NCI-H524 (cell line): Measurements from ENCODE around the gene NTNG1.
"Not testable (repeated sequence)": the region's sequence is repeated elsewhere in the genome, so short reads cannot be mapped to it uniquely, and the experiment has no call there.

ENCODE experiments used
- DNase-seq, 2 experiments: peaks; one replicate each; lab custom pipeline; 2025; lab: John Stamatoyannopoulos, UW

NTNG1 gene

GRCh38 chr1:107145637-107146036 lies 4.8 kb downstream of the NTNG1 start:
- DNase-seq, result no peak

DNA sequence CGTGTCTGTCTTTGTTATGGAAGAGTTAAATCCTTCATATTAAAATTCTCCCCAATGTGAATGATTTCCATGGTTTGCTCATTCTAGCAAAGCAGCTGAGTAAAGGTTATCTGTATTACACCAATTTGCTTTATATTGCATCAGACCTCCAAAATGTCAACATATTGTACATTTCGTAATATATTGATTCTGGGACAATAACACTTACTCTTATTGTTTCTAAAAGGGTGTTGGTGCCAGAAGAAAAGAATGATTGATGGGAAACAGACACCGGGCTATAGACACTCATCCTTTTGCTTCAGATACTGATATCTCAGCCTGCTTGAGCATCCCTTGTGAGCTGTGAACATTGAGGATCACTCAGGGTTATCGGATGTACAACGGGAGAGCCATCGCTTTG lies 7.0 kb downstream of the NTNG1 start:
- DNase-seq, result no peak

DNA sequence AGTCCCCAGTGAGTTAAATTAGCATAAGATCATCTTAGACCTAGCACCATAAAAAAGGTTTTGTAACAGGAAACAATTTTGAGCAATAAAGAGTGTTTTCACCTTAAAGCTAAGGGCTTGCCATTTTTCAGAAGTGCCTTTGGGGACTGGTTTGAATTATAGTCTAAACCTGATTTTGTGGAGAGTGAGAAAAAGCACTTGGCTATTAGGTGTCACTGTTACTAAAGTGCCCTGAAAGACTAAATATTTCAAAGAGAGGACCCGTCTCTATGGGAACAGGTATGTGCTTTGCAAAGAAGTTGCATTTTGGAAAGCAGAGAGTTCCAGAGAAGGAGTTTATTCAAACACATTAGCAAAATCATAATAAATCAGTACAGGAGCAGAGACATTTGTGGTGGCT lies 9.1 kb downstream of the NTNG1 start:
- DNase-seq, result peak in 1 of 2 experiments; percentile 46

GRCh38 chr1:107151295-107151694 lies 10.5 kb downstream of the NTNG1 start:
- DNase-seq, result no peak

- no peak for DNase-seq
These were observed 11.6 kb downstream of the NTNG1 start for GRCh38 chr1:107152395-107152794.

DNA sequence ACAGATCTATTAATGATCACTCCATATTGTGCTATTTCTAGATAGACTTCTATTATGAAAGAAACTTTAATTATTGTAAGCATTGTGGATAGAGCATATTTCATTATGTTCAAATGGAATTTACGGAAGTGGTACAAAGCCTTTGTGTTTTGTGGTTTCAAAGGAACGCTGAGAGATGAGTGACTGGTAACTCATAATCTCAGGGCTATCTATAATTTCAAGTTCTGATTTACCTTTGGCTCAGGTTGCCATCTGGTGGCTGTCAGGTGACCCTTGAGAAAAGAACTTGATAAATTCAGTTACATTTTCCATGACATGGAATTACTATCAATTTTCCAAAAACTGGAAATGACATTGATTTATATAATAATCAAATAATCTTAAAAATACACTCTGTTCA lies 12.2 kb downstream of the NTNG1 start:
- peak in 1 of 2 experiments; percentile 37 for DNase-seq

- no peak for DNase-seq
These were observed 17.7 kb downstream of the NTNG1 start for GRCh38 chr1:107158496-107158895.

- DNase-seq, result no peak
These were observed 18.2 kb downstream of the NTNG1 start for GRCh38 chr1:107158991-107159390.

- DNase-seq, result no peak
These were observed 21.9 kb downstream of the NTNG1 start for GRCh38 chr1:107162745-107163144.

- DNase-seq, result not testable (repeated sequence)
These were observed 24.1 kb downstream of the NTNG1 start for GRCh38 chr1:107164901-107165300.

DNA sequence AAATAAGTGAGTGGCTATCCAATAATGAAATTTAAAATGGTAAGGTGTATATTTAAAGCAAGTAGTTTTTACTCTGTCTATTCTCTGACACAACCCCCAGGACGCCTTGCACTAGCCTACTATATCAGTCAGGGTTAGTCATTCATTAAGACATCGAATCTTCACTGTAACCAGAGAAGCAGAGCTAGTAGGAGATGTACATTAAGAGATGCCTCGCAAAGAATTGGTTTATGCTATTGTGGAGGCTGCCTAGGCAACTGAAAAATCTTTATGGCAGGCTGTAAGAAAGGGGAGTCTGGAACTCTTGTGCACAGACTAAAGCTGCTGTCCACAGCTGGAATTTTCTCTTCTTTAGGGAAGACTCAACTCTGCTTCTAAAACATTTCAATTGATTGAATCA lies 28.8 kb downstream of the NTNG1 start:
- DNase-seq, result no peak

DNA sequence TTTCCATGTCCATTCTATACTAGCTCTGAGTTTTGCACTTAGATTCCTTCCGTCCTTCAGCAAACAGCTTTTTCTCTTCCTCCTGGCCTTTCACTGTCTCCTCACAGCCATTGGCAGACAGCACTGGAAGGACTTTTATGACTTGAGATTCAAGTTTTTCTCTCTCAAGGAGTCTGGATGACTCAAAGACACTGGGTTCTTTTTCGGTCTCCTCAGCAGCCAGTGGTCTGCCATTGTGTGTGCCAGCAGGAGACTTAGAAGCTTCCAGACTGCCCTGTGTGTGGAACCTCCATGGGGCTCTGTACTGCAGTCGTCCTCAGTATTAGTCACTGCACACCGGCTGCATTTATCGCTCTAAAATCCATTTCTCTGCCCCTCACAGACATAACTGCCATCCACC lies 30.5 kb downstream of the NTNG1 start:
- DNase-seq, result no peak

DNA sequence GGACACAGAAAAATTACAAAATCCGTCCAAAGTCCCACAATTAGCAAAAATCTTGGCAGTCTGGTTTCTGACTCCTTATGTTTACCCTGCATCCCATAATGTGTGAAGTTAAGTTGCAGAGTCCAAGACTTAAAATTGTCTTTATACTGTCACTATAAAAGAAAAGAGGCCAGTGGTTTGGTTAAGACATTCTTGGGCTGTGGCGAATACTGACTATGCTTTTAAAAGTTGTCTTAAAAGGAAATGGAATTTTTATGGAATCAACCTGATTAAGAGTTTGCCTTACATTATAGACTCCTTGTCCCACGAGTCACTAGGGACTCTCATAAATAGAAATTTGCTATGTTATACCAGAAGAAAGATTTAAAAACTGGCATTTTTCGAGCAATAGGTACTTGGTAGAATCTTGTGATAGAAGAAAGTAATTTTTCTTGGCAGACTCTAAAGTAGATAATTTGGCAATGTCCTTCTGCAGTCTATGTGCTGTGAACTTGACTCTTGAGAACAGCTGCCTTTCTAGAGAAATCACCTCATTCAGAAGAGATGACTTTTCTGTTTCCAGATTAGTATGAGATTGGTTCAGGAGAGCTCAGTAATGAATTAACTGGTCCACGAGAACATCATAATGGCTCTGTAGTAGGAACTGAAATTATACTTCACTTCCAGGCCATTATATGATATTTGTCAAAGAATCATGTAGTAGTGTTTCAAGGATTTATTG lies 31.8 kb downstream of the NTNG1 start:
- no peak for DNase-seq

DNA sequence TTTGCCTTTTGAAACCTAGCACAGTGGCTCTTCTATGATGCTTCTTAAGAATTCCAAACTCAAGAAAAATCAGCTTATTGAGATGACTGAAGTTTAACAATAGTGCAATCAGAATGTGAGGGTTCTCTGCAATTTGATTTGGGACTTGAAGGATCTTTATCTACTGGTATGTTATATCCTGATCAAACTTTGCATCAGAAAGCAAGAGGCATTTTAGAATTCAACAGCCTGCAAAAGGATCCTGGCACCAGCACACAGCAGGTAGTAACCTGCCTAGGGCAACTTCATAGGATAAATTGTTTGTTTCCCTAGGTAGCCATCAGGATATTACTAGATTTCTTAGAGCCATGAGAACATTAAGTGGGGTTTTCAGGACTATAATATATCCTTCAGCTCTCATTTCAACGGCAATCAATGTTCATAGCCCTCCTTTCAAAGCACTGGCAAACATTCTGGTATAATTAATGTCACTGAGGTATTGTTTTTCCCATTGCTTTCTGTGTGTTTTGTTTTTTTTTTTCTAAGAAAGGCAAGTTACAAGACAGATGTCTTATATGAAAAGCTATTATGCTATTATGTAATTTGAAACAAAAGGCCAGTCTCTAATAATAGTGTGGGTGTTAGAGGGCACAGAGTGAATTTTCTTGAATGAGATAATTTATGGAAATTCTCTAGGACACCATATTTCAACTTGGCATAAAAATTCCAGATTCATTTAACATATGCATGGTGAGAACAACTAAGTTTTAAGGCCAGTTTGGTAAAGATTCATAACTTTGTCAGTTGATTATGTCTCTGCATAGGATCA lies 34.5 kb downstream of the NTNG1 start:
- no peak for DNase-seq

GRCh38 chr1:107181253-107181969 lies 40.6 kb downstream of the NTNG1 start:
- DNase-seq, result no peak

- no peak for DNase-seq
These were observed 42.2 kb downstream of the NTNG1 start for GRCh38 chr1:107183011-107183410.

DNA sequence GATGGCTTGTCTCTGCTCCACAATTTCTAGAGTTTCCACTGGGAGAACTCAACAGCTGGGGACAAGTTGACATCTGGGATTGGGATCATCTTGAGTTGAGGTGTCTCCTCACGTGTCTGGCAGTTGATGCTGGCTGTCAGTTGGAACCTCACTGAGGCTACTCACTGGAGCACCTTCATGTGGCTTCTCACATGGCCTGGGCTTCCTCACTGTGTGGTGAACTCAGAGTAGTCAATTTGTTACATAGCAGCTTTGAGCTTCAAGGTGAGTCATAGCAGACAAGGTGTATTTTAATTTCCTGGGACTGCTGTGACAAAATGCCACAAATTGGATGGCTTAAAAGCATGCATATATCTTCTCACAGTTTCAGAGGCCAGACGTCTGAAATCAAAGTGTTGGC lies 44.0 kb downstream of the NTNG1 start:
- DNase-seq, result no peak

GRCh38 chr1:107187399-107187798 lies 46.6 kb downstream of the NTNG1 start:
- DNase-seq, result no peak

DNA sequence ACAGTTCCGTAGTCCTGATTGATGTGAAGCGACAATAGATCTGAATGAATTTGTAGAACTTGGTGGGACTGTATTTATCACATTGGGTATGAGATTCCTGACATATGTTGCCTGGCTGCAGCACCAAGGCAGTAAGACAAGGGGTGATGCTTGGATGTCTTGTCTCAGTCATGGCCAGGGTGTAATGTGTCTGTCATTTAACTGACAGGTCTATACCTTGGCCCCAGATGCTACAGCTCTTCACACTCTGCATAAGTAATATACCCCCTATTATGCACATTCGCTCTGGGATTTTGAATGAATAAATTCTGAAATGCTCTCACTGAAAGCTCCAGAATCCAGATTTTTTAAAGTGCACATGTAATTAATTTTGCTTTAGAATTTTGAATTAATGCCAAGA lies 47.3 kb downstream of the NTNG1 start:
- DNase-seq, result no peak

DNA sequence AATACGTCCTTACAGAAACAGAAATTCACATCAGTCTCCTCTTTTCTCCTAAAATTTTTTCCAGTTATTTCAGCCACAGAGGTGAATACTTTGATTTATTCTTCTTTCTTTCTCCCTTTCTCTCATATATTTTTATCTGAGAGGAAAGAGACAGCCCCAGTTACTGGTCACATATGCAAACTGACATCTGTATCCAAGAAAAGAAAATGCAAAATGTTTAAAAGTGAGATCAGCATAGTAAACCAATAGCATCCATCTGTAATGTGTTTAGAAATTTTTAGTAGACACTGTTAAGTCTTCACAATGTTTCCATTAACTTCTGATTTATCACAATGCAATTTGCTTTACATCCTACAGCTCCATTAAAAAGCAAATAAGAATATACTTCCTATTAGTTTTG lies 53.5 kb downstream of the NTNG1 start:
- no peak for DNase-seq

- no peak for DNase-seq
These were observed 54.6 kb downstream of the NTNG1 start for GRCh38 chr1:107195476-107195875.

DNA sequence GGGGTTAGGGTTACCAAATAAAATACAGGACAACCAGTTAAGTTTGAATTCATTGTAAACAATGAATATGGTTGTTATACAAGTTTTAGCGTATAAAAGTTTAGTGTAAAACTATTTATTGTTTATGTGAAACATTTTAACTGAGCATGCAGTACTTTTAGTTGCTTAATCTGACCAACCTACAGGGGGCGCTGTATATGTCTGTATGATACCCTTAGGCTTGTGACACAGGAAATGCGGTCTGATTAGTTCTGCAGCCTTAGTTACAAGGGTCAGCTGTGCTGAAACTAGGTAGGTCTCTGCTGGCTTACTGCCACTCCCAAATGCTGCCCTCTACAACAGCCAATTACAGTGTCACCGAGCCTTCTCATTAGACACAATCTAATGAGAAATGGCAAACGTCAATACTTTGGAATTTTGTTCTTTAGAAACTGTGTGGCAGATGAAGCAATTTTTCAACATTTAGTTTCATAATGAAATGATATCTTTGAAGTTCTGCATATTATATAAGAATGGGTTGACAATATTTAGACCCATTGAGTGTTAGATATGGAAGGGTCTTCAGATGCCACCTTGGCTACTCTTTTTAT lies 56.2 kb downstream of the NTNG1 start:
- DNase-seq, result peak in 1 of 2 experiments; percentile 26
